HepG2 (cell line): ENCODE measurements around the gene TNRC18.

ENCODE experiments used
- ARHGAP35 ChIP-seq: sonication (generic); formaldehyde crosslinking; IDR thresholded peaks from 2 replicates; pipeline ENCODE4 v1.9.0; 2022; ENCODE audit warnings: mild to moderate bottlenecking, inconsistent platforms, moderate library complexity, missing genetic modification reagents, borderline replicate concordance
- CREM ChIP-seq, 2 experiments: sonication (generic) in 1 of 2; formaldehyde crosslinking in 1 of 2; IDR thresholded peaks; 2 replicates each; pipeline versions ENCODE4 v1.4.0 to v1.6.1; 2016 to 2020; ENCODE audit warnings: antibody characterized with exemption in 1 of 2, mild to moderate bottlenecking in 1 of 2, missing genetic modification reagents in 1 of 2
- EZH2 ChIP-seq: conservative IDR thresholded peaks from 2 replicates; pipeline ENCODE4 v1.6.1; 2012; ENCODE audit warnings: mild to moderate bottlenecking, low read depth, low read length, moderate library complexity
- PHF5A ChIP-seq: IDR thresholded peaks from one replicate; pipeline ENCODE4 v1.6.1; 2018; ENCODE audit warnings: low read depth, missing genetic modification reagents; ENCODE audit not compliant: unreplicated experiment
- SIX1 ChIP-seq: sonication (generic); formaldehyde crosslinking; IDR thresholded peaks from 2 replicates; pipeline ENCODE4 v1.4.0; 2020; ENCODE audit warnings: missing genetic modification reagents, borderline replicate concordance
- SOX6 ChIP-seq, 2 experiments: fragments of 450-650 bp in 1 of 2; sonication (generic) in 1 of 2; formaldehyde crosslinking in 1 of 2; IDR thresholded peaks; 2 replicates each; pipeline versions ENCODE4 v1.4.0 to v1.6.1; 2017 to 2020; ENCODE audit warnings: antibody characterized with exemption in 1 of 2, mild to moderate bottlenecking in 1 of 2, missing genetic modification reagents in 1 of 2
- SP2 ChIP-seq: sonication (generic); formaldehyde crosslinking; IDR thresholded peaks from 2 replicates; pipeline ENCODE4 v1.5.1; 2020; ENCODE audit warnings: mild to moderate bottlenecking, missing genetic modification reagents
- ZNF350 ChIP-seq: sonication (generic); formaldehyde crosslinking; IDR thresholded peaks from 2 replicates; pipeline ENCODE4 v1.4.0; 2020; ENCODE audit warnings: mild to moderate bottlenecking, low read depth, missing genetic modification reagents, borderline replicate concordance
- ZNF570 ChIP-seq: sonication (generic); formaldehyde crosslinking; IDR thresholded peaks from 2 replicates; pipeline ENCODE4 v1.4.0; 2020; ENCODE audit warnings: mild to moderate bottlenecking, missing genetic modification reagents, borderline replicate concordance
- ZNF772 ChIP-seq: sonication (generic); formaldehyde crosslinking; IDR thresholded peaks from 2 replicates; pipeline ENCODE4 v1.5.0; 2020; ENCODE audit warnings: mild to moderate bottlenecking, missing genetic modification reagents
- ZSCAN30 ChIP-seq: sonication (generic); formaldehyde crosslinking; IDR thresholded peaks from 2 replicates; pipeline ENCODE4 v1.5.0; 2020; ENCODE audit warnings: mild to moderate bottlenecking, missing genetic modification reagents
- TF ChIP-seq, protein P1 (sequence below), 2 experiments: sonication (generic) in 1 of 2; formaldehyde crosslinking in 1 of 2; IDR thresholded peaks; 2 replicates each; pipeline versions ENCODE4 v1.5.1 to v1.6.1; 2011 to 2020; ENCODE audit warnings: borderline replicate concordance in 1 of 2, low read depth in 1 of 2, low read length in 1 of 2, mild to moderate bottlenecking in 1 of 2, missing genetic modification reagents in 1 of 2, moderate library complexity in 1 of 2
- TF ChIP-seq, protein P2 (sequence below): sonication (generic); formaldehyde crosslinking; IDR thresholded peaks from 2 replicates; pipeline ENCODE4 v1.5.0; 2020; ENCODE audit warnings: mild to moderate bottlenecking, missing genetic modification reagents, moderate library complexity

DNA sequence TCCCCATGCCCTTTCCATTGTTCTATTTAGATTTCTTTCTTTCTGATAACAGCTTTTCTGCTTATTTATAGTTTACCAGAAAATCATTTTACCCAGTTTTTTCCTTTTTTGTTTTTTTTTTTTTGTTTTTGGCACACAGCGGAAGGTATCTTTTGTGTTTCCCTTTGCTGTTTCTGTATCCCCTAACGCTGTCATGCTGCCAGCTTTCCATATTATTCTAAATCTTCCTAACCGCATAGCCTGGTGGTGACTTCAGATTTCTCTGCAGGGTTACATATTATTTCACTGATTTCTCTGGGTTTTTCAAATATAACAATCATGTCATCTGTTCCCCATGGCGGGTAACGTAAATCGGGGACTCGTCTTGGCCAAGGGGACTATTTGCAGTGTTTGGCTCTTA is 144.9 kb downstream of the TNRC18 start:
- TF ChIP-seq, protein P1, sequence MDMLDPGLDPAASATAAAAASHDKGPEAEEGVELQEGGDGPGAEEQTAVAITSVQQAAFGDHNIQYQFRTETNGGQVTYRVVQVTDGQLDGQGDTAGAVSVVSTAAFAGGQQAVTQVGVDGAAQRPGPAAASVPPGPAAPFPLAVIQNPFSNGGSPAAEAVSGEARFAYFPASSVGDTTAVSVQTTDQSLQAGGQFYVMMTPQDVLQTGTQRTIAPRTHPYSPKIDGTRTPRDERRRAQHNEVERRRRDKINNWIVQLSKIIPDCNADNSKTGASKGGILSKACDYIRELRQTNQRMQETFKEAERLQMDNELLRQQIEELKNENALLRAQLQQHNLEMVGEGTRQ (IDR thresholded peaks at IDR 0.05; ENCODE audit: low read depth, low read length): no peak
- TF ChIP-seq, protein P1 (CRISPR knock-in tag; IDR thresholded peaks at IDR 0.05; ENCODE audit: borderline replicate concordance): no peak
- TF ChIP-seq ZNF570 (CRISPR knock-in tag) (no peak), SP2 (CRISPR knock-in tag) (no peak), ZNF350 (CRISPR knock-in tag) (no peak), EZH2 (no peak), ZNF772 (no peak), ARHGAP35 (CRISPR knock-in tag) (no peak), SIX1 (CRISPR knock-in tag) (no peak), PHF5A (CRISPR knock-in tag) (no peak), CREM (IDR thresholded peaks at IDR 0.05) (no peak), CREM (CRISPR knock-in tag; IDR thresholded peaks at IDR 0.05) (no peak), SOX6 (IDR thresholded peaks at IDR 0.05) (no peak), SOX6 (CRISPR knock-in tag; IDR thresholded peaks at IDR 0.05) (no peak), ZSCAN30 (CRISPR knock-in tag) (no peak)
- TF ChIP-seq, protein P2, sequence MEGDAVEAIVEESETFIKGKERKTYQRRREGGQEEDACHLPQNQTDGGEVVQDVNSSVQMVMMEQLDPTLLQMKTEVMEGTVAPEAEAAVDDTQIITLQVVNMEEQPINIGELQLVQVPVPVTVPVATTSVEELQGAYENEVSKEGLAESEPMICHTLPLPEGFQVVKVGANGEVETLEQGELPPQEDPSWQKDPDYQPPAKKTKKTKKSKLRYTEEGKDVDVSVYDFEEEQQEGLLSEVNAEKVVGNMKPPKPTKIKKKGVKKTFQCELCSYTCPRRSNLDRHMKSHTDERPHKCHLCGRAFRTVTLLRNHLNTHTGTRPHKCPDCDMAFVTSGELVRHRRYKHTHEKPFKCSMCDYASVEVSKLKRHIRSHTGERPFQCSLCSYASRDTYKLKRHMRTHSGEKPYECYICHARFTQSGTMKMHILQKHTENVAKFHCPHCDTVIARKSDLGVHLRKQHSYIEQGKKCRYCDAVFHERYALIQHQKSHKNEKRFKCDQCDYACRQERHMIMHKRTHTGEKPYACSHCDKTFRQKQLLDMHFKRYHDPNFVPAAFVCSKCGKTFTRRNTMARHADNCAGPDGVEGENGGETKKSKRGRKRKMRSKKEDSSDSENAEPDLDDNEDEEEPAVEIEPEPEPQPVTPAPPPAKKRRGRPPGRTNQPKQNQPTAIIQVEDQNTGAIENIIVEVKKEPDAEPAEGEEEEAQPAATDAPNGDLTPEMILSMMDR (CRISPR knock-in tag): no peak
